GM12878 (cell line): ENCODE data around the gene CCSER1.

Experiments used
- ATF2 ChIP-seq: IDR thresholded peaks from 2 replicates; pipeline ENCODE4 v1.6.1; 2012; ENCODE audit warnings: low read length, inconsistent platforms
- BHLHE40 ChIP-seq, 2 experiments: fragments of 450-650 bp in 1 of 2; IDR thresholded peaks; 2 replicates each; pipeline ENCODE4 v1.6.1; 2011 to 2017; ENCODE audit warnings: low read depth in 2 of 2, borderline replicate concordance in 1 of 2, improper control_type of control experiment in 1 of 2, low read length in 1 of 2, mild to moderate bottlenecking in 1 of 2
- JUND ChIP-seq: IDR thresholded peaks from 2 replicates; pipeline ENCODE4 v1.6.1; 2012; ENCODE audit warnings: low read depth, mild to moderate bottlenecking, low read length, improper control_type of control experiment, moderate library complexity
- NR2C2 ChIP-seq: IDR thresholded peaks from 2 replicates; pipeline ENCODE4 v1.6.1; 2011; ENCODE audit warnings: borderline replicate concordance, low read depth; ENCODE audit not compliant: control insufficient read depth, insufficient read length

GRCh38 chr4:91256043-91256442, 1128.8 kb downstream of the CCSER1 start:
- TF ChIP-seq BHLHE40 (IDR thresholded peaks at IDR 0.05; ENCODE audit: borderline replicate concordance in 1 of 2, low read depth in 2 of 2, low read length in 1 of 2): no peak
- no peak for TF ChIP-seq ATF2
- no peak for TF ChIP-seq JUND
- TF ChIP-seq NR2C2: no peak
